Large intestine (tissue), 3 donors: Measurements from ENCODE around the gene SLC6A6. TPM values are rescaled to one million over a fixed set of nuclear protein-coding genes. Genes with fewer than 3 reads are reported as not detected.
A peak's percentile ranks its signal among the peaks of the same experiment; 100 is the strongest.

ENCODE experiments used
- DNase-seq, 2 donors: peaks; one replicate each; pipeline versions ENCODE4 v3.0.0 to v3.0.0-alpha.2; 2013
- H3K27ac ChIP-seq: one replicate; pipeline ENCODE4 v1.5.1; 2013; ENCODE audit warnings: low read length
- H3K27me3 ChIP-seq: 2 replicates; pipeline ENCODE4 v1.6.1; 2013; ENCODE audit warnings: low read length; ENCODE audit not compliant: control insufficient read depth, insufficient read depth
- H3K36me3 ChIP-seq: 2 replicates; pipeline ENCODE4 v1.6.1; 2013; ENCODE audit warnings: low read length; ENCODE audit not compliant: control insufficient read depth, insufficient read depth
- H3K4me1 ChIP-seq: one replicate; pipeline ENCODE4 v1.6.1; 2013; ENCODE audit warnings: low read length; ENCODE audit not compliant: control insufficient read depth, insufficient read depth
- H3K4me3 ChIP-seq: one replicate; pipeline ENCODE4 v1.5.1; 2013; ENCODE audit warnings: low read length
- H3K9me3 ChIP-seq: one replicate; pipeline ENCODE4 v1.6.1; 2013; ENCODE audit warnings: mild to moderate bottlenecking, low read depth, low read length, moderate library complexity; ENCODE audit not compliant: control insufficient read depth
- WGBS: methylation state at CpG from one replicate; pipeline ENCODE4 v1.1.5; 2013; ENCODE audit warnings: low lambda C conversion rate; ENCODE audit not compliant: insufficient coverage; 5-methylcytosine and 5-hydroxymethylcytosine counted together
- polyA plus RNA-seq: library from polyadenylated mRNA; unstranded; fragments of 120-200 nt; gene quantifications from one replicate; pipeline ENCODE4 v1.2.1, GENCODE V29; 2013

SLC6A6 gene
- polyA plus RNA-seq, 1 donor = 16.4 TPM

- Histone ChIP-seq H3K36me3 (no peaks in the 10 kb centered on the region), H3K4me1 (peaks cover 3% of the 10 kb centered on the region), H3K4me3 (no peak overlapping the region), H3K27me3 (no peaks in the 10 kb centered on the region), H3K9me3 (no peaks in the 10 kb centered on the region), H3K27ac (no peak overlapping the region)
- WGBS = no CpG with 5 or more reads among the region's 20 CpGs
- DNase-seq = peak; percentile 23 to 54
Measured at GRCh38 chr3:14532691-14533456, 130.5 kb downstream of the SLC6A6 start.

DNA sequence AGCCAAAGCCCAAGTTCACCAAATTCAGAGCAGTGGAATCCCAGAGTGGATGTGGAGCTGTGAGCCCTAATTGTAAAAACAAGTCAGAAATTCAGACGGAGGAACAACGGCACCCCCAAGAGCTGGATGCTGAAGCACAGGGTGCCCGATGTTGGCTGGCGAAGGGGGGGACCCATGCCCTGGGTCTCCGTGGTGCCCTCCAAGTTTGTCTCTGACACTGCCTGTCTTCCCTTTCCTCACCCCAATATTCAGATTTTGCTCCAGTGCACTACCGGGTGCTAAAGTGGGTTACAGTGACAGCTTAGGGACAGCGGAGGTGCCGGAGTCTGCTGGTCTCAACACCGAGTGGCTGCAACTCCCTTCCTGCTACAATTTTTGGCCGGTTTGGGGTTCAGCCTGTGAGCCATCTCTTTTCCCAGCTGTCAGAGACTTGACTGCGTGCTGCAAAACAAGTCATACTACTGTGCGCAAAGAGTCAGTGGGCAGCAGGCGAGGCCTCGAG is 131.1 kb downstream of the SLC6A6 start:
- no peaks in the 10 kb centered on the region for H3K36me3 ChIP-seq
- no peak for DNase-seq
- no CpG with 5 or more reads among the region's 14 CpGs for WGBS

DNA sequence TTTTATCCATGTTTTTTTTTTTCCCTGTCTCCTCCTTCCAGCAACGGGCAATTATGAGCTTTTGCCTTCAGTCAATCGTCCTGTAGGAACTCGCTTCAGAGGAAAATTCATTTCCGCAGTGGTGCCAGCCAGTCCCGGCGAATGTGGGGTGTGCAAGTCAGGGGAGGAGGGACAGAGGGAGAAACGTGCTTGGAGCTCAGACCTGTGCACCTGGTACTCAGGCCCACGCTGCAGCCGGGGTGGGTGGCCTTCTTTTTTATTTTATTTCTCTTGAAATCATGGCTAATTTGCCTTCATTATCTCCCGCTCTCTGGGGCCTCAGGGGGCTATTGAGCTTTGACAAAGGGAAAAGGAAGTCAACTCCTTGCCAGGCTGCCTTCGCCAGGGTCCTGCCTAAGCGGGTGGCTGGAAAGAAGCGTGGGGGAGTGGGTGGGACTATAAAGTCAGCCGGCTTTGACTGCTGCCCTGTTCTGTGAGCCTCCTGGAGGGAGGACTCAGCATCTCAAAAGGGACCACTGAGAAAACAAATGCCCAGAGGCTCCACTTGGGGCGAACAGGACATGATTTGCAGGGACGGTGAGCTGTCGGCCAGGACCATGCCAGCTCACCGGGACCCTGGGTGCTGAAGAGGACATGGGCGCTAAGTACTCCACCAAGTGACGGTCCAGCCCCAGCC is 132.2 kb downstream of the SLC6A6 start:
- Histone ChIP-seq H3K4me3 (no peak overlapping the region), H3K4me1 (peaks cover 3% of the 10 kb centered on the region), H3K27me3 (no peaks in the 10 kb centered on the region), H3K9me3 (no peaks in the 10 kb centered on the region), H3K36me3 (no peaks in the 10 kb centered on the region), H3K27ac (no peak overlapping the region)
- no CpG with 5 or more reads among the region's 20 CpGs for WGBS
- no peak for DNase-seq

More for the DNA sequence above, 131.1 kb downstream of the SLC6A6 start:
- Histone ChIP-seq H3K27ac (no peak overlapping the region), H3K4me3 (no peak overlapping the region), H3K4me1 (peaks cover 3% of the 10 kb centered on the region), H3K27me3 (no peaks in the 10 kb centered on the region), H3K9me3 (no peaks in the 10 kb centered on the region)

GRCh38 chr3:14535616-14536015 is 133.2 kb downstream of the SLC6A6 start:
- no CpG with 5 or more reads among the region's 6 CpGs for whole genome bisulfite sequencing
- Histone ChIP-seq H3K9me3 (no peaks in the 10 kb centered on the region), H3K4me3 (no peak overlapping the region), H3K4me1 (peaks cover 3% of the 10 kb centered on the region), H3K36me3 (no peaks in the 10 kb centered on the region), H3K27me3 (peaks cover 3% of the 10 kb centered on the region), H3K27ac (no peak overlapping the region)
- DNase-seq = no peak

- peaks cover 3% of the 10 kb centered on the region for H3K4me1 ChIP-seq
- WGBS = no CpG with 5 or more reads among the region's 10 CpGs
Measured at GRCh38 chr3:14536055-14536815, 133.8 kb downstream of the SLC6A6 start.

GRCh38 chr3:14536837-14537589 is 134.6 kb downstream of the SLC6A6 start:
- Histone ChIP-seq H3K4me1 (peaks cover 3% of the 10 kb centered on the region), H3K36me3 (no peaks in the 10 kb centered on the region), H3K27ac (no peak overlapping the region), H3K27me3 (peaks cover 3% of the 10 kb centered on the region), H3K9me3 (no peaks in the 10 kb centered on the region), H3K4me3 (no peak overlapping the region)
- DNase-seq = no peak
- no CpG with 5 or more reads among the region's 12 CpGs for WGBS

More at GRCh38 chr3:14536055-14536815, 133.8 kb downstream of the SLC6A6 start:
- no peaks in the 10 kb centered on the region for H3K36me3 ChIP-seq
- no peak for DNase-seq
- H3K27ac ChIP-seq = no peak overlapping the region
- H3K9me3 ChIP-seq = no peaks in the 10 kb centered on the region
- no peak overlapping the region for H3K4me3 ChIP-seq
- peaks cover 3% of the 10 kb centered on the region for H3K27me3 ChIP-seq

GRCh38 chr3:14537590-14538450 is 135.4 kb downstream of the SLC6A6 start:
- DNase-seq = no peak
- no peak overlapping the region for H3K4me3 ChIP-seq
- WGBS = 100% methylated on average over 2 of the region's 10 CpGs
- H3K4me1 ChIP-seq = peaks cover under 1% of the 10 kb centered on the region
- H3K27ac ChIP-seq = no peak overlapping the region
- no peaks in the 10 kb centered on the region for H3K36me3 ChIP-seq
- H3K9me3 ChIP-seq = no peaks in the 10 kb centered on the region
- peaks cover 3% of the 10 kb centered on the region for H3K27me3 ChIP-seq

GRCh38 chr3:14538451-14539088 is 136.2 kb downstream of the SLC6A6 start:
- Histone ChIP-seq H3K4me1 (no peaks in the 10 kb centered on the region), H3K27ac (no peak overlapping the region), H3K36me3 (no peaks in the 10 kb centered on the region), H3K4me3 (no peak overlapping the region), H3K9me3 (no peaks in the 10 kb centered on the region), H3K27me3 (peaks cover 3% of the 10 kb centered on the region)
- no CpG with 5 or more reads among the region's 3 CpGs for WGBS
- DNase-seq = no peak
